ENCODE measurements around the gene RPIA.
"Not testable (repeated sequence)": the region's sequence is repeated elsewhere in the genome, so short reads cannot be mapped to it uniquely, and the experiment has no call there.

The RPIA gene

DNA sequence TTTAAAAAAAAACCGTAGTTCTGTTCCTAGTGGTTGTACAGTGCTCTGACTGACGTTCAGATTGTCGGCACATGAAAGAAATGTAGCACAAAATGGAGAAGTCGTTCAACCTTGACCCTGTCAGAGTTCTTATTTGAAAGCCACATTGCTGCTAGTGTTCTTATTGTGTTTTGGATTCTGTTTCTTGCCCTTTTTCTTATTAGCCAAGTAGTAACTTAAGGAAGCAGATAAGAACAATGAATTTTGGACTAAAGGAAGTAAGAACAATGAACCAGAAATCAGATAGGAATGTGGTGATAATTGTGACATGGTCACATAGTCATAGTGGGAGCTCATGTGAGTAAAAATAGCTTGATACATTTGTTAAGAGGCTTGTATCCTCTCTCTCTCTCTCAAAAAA lies 45.9 kb downstream of the RPIA start:
- no peak for DNase-seq

DNA sequence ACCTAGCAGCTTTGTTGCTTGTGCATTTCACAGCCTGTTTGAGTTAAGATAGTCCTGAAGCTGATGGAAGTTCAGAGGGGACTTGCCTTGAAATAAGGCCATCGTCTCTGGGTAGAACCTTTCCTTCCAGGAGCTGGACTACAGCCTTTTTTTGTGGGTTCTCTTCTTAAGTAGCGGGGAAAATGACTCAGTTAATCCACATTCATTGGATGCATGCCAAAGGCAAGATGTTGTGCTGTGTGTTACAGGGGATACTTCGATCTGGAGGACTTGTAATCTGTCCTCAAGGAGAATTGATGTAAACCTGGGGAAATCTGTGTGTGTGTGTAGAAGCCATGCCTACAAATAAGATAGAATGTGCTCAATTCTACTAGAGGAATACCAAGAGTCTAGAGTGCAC lies 46.8 kb downstream of the RPIA start:
- no peak for DNase-seq

DNA sequence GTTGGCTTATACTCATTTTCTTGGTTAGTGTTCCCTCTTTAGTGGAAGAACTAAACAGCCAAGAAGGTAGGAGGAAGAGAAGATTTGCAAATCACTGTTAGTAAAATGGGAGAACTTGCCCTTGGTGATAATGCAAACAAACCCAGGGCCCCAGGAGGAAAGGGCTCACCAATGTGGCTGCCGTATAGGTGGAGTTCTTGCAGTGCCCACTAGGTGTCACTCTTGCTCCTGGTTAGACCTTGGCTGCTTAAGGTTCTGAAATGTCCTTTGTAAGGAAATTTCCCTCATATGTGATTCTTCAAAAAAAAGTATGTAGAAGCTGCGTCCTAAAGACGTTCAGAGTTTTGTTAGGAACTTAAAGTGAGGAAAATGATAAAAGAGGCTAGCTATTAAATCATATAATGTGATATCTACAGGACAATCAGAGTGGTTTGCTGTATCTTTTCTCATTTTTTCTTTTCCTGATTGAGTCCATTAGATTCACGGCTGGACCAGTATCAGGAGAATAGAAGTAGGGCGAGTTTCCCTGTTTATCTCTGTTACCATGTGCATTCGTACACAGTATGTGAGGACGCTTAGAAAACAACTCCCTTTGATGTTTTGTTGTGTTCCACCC lies 48.6 kb downstream of the RPIA start:
- DNase-seq: no peak

DNA sequence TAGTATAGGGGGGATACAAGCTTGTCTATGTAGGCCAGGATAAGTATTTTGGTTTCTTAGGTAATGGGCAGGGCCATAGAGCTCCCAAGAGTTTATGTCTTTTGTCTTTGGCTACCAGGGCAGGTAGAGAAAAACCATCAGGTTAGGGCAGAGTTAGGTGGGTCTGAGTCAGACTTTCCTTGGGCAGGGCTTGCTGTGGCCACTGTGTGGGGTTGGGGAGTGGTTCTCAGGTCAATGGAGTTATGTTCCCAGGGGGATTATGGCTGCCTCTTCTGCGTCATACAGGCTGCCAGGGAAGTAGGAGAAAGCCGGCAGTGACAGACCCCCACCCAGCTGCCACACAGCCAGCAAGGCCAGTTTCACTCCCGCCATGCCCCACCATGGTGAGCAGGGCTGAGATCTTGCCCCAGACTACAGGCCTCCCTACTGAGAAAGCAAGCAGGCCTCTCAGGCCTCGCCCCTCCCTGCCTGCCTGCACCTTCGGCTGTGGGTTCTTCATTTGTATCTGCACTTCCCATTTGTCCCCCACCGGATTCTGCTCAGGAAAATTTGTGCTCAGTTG lies 55.5 kb downstream of the RPIA start:
- no peak for DNase-seq

DNA sequence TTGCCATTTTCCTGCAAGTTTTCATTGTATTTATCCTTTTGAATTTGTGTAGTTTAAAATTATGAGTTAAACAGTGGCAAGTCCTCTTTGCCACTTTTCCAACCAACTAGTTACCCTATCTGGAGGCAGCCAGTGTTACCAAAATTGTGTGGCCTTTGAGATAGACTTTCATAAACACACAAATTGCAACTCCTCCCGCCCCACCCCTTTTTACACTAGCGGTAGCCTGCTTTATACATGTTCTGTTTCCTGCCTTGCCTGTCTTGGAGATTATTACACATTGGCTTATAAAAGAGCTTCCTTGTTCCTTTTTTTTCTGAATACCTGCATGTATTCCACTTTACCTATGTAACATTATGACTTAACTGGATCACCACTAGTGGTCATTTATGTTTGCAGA lies 56.5 kb downstream of the RPIA start:
- no peak for DNase-seq

DNA sequence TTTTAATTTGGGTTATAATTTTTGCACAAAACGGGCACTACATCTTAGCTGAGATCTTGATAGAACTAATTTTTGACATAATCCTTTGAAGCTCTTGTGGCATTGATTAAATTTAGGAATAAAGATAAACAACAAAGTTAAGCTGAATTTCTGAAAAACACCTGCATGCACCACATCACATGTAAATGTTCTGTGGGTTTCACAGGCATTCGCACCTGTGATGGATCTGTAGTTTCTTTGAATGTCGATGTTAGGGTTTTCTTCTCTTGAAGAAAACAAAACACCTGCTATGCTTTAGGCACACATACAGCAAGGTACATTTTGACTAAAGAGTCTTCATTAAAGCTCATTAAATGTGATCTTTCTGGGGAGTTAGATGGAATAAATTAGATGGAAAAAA lies 60.3 kb downstream of the RPIA start:
- DNase-seq: no peak

DNA sequence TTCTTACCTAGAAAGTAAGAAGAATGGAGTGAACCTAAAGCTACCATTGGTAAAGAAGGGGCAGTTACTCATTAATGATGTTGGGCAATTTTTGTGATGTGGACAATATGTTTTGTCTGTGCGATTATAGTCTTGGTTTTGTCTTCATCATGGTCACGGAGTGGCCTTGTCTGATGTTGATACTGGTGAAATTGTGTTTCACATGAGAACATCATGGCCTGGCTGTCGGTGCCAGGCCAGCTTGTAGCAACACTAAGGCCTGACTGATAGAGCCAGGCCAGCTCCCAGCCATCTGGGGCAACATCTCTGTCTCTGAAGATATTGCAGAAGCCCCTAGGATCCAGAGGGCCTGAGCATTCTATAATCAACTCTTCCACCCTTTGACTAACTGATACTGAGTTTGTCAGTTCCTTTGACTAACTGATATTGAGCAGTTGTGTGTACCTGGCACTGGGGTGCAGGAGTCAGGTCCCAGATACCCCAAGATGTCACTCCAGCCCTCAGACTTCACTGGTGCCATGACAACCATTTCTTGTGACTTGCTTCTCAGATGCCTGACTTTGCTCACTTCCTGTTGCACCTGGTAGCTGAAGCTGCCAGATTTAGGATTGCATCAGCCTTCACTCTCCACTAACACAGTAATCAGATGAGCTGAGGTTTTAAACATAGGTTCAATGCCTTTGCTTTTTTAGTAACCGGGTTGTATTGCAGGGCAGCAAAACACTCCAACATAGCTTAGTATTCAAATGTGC lies 62.5 kb downstream of the RPIA start:
- DNase-seq: no peak

DNA sequence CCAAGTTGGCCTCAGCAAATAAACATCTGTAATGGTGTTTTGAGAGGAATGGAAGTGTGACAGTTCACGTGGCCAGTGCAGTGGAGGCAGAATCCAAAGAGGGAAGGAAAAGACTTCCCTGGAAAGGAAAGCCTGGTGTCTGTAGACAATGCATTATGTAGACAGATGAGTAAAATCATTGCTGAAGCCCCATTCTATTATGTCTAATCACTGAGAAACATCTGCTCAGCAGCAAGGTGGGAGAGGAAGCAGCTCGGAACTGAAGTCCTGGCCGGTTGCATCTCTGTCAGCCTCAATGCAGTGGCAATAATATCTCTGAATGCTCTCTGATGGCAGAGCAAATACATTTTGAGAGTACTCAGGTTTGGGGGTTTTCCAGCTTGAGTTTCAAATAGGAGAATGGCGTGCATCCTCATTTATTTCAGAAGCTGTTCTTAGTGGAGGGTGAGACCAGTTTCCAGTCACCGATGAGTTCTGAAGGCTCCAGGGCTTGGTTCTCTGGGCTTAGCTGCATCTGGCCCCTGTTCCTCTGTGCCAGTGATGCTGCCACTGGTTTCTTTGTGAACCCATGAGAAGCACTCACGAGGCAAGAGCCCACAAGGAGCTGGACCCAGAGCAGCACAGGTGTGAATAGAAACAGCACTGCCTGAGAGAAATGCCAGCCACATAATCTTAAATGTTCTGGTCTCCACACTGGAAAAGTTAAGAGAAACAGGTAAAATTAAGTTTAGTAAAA lies 63.3 kb downstream of the RPIA start:
- no peak for DNase-seq

DNA sequence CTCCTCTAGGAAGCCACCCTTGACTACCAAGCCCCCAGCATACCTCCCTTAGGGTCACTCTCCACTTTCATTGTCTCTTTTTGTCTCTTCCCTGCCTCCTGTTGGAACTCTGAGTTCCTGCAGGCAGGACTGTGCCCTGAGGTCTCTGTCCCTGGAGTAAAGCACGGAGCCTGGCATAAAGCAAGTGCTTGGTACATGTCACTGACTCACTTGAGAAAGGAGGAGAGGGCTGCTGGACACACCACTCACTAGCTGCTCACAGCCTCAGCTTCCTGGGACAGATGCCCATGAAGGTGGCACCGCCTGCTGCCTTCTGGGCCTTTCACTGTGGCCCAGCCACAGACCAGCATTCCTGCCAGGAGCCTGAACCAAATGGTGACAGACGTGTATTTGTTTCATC lies 64.4 kb downstream of the RPIA start:
- DNase-seq: no peak

DNA sequence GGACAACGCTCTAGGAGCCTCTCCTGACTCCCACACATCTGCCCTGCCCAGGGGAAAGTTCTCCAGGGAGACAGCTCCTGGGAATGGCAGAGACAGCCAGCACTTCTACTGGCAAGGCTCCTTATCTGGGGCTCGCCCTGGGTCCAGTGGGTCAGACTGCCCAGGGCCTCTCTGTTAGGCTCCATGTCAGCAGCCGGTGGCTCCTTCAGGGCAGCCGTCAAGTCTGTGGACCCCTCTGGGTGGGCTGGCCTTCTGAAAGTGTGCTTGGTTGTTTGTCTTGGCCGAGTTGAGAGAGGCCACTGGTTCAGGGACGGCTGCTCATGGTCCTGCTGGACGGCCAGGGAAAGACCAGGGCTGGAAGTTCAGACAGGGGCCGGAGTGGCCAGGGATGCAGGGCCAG lies 65.6 kb downstream of the RPIA start:
- no peak for DNase-seq

DNA sequence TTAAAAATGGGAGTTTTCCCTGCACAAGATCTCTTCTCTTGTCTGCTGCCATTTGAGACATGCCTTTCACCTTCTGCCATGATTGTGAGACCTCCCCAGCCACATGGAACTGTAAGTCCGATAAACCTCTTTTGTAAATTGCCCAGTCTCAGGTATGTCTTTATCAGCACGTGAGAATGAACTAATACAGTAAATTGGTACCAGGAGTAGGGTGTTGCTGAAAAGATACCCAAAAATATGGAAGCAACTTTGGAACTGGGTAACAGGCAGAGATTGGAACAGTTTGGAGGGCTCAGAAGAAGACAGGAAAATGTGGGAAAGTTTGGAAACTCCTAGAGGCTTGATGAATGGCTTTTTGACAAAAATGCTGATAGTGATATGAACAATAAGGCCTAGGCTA lies 67.2 kb downstream of the RPIA start:
- not testable (repeated sequence) for DNase-seq

DNA sequence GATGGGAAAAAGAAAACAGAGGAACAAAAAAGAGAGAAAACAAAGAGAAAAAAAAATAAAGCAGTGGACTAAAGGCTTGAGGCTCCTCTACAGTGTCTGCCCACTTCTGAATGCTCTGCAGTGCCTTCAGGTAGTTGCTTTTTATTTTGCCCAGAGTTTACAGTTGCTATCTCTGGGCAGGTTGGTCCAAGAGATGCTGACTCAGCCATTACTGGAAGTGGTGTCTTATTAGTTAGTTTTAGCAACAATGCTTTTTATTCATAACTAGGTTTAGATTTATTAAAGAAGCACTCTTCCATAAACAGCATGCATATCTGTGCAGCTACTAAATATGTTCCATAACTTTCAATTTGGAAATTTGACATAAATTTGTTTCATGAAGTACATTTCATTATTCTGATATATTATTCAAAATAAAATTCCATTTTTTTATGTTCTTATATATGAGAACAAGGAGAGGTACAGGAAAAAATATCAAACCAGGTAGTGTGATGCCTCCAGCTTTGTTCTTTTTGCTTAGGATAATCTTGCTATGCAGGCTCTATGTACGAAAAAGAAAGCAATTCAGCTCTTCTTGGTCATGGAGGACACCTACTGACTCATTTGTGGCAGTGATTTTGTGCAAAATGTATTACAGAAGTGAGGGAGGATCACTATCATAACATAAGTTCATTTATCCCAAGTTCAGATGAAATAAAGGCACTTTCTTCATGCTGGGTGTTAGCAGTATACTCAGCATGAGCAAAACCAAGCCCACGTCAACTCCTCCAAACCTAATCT lies 69.5 kb downstream of the RPIA start:
- DNase-seq: no peak

DNA sequence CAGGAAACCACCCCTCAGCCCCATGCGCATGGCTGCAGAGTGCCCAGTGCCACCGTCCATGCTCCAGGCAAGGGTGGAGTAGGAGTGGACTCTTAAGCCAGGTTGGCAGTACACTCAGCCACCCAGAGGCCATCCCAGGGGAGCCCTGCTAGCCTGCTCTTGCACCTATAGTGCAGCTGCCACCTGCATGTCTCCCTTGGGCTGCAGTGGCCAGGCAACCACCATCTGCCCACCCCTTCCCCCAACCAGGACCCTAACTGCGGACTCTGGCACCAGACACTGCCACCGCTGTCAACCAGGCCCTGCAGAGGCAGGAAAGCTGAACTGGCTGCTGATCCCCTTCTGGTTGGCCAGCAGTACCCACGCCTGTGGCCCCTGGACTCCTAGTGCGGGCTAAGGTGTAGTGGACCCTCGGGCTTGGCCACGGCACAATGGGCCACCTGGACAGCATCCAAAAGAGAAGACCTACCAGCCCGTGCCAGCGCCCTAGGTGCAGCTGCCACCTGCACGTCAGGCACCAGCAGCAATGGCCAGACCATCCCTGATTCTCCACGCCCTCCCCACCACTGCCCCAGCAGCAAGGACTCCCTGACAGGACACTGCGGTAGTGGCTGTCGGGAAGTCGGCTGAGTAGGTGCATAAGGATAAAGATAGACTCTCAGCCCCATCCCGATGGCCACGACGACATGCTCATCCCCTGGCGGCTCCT lies 72.8 kb downstream of the RPIA start:
- no peak for DNase-seq

DNA sequence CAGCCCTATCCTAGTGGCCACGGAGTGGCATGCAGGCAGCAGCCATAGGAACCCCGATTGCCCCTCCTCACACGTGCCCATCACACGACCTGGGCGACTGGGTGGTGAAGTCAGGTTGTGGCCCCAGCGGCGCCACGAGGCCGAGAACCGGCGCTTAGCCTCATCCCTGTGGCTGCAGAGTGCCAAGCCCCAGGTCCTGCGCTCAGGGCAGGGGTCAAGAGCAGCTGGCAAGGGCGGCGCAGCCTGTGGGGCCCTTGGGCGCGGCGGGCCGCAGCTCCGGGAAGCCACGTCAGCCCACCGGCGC lies 73.3 kb downstream of the RPIA start:
- no peak for DNase-seq

DNA sequence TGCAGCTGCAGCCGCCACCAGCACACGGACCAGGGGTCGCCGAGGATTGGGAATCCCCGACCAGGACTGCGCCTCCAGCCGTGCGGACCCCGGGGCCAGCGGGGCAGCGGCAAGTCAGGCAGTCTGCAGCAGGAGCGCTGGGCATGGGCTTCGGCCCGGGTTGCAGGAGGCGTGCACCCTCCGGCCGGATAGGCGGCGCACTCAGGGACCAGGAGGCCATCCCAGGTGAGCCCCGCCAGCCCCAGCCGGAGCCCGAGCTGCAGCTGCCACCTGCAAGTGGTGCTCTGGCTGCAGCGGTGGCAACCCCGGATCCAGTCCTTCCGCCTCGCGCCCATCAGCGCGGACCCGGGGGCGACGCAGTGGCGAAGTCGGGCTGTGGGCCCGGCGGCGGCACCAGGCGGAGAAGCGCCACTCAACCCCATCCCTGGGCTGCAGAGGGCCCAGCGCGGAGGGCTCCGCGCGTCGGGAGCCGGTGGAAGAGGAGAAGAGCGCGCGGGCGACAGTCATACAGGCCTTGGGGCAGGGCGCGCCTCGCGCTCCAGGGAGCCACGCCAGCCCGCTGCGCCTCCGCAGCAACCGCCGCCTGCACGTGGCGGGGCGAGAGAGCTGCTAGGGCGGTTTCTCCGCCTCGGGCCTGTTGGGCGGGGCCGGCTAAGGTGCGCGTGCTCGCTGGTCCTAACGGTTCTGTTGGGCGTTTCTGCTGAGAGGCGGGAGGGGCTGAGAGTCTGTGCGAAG lies 73.8 kb downstream of the RPIA start:
- DNase-seq: peak; percentile 46

DNA sequence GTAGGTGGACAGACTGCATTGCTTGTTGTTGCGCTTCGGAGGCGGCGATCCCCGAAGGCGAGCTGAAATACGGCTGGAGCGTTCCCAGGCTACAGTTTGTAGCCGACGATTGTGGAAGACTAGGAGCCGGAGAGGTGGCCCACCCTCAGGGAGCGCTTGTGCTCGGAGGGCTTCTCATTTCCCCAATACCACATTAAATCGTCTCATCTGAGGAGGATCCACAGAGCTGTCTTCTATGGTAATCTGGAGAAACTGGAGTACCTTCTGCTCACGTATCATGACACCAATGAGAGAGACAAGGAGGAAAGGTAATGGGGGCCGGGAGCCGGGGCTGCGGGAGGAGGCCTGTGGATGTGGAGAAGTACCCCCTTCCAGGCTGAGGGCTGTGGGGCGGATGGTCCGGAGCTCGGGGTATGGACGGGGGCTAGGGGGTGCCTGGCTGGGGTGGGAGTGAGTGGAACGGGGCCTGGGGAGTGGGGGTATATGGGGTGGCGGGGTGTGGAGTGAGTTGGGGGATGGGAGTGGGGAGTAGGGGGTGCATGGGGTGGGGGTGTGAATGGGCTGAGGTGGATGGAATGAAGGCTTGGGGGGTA lies 74.5 kb downstream of the RPIA start:
- not testable (repeated sequence) for DNase-seq

DNA sequence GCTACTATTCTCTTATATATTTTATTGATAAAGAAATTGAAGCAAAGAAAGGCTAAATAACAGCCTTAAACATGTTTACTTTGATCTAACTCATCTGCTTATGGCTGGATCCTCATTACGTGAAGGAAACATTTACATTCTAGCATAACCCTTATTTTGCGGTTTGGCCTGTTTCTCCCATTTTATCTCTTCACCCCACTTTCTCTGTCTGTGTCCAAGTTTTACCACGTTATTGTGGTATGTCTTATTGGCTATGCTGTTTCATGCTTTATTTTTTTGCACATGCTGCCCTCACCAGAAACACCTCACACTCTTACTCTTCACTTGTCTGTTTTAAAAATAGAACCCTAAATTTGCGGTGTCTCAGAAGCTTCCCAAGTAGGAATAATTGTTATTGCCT lies 78.5 kb downstream of the RPIA start:
- no peak for DNase-seq

DNA sequence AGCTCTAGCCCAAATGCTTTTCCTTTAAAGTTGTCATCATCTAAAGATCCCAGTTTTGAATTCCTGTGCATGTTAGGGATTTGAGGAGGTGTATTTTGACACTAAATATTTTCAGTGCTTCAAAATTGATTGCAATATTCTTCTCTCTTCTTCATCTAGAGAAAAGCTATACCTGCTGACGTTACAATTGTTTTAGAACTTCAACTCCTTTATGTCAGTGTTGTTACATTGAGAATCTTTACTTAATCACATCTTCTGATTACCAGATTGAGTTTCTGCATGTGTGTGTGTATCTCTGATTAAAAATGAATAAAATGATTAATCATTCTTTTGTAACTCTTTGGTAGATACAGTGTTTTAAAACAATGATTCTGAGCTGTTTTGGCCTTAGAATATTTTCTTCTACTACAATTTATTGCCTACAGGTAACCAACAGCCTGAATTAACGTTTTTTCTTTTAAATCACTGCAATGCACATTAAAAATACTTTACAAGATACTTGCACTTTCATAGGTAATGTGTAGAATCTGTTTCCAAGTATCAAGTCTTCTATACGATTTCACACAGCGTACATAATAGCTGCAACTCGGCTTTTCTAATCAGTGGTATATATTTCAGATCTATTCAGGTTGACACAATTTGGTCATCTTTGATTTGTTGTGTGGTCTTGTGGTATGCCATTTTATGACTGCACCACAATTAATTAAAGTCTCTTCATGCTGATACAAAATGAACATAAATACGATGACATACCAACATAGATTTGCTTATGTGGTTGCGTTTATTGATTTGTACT lies 82.0 kb downstream of the RPIA start:
- not testable (repeated sequence) for DNase-seq

DNA sequence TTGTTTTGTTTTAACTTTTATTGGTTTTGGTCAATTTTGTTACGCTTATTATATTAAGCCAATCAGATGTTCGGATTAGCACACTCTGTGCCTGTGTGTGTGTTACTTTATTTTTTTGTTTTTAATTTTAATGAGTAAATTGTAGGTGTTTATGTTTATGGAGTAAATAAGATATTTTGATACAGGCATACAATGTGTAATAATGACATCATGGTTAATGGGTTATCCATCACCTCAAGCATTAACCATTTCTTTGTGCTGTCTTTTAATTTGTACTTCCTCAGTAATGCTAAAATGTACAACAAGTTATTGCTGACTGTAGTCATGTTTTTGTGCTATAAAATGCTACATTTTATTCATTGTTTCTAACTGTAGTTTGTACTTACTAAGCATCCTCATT lies 97.7 kb downstream of the RPIA start:
- not testable (repeated sequence) for DNase-seq

DNA sequence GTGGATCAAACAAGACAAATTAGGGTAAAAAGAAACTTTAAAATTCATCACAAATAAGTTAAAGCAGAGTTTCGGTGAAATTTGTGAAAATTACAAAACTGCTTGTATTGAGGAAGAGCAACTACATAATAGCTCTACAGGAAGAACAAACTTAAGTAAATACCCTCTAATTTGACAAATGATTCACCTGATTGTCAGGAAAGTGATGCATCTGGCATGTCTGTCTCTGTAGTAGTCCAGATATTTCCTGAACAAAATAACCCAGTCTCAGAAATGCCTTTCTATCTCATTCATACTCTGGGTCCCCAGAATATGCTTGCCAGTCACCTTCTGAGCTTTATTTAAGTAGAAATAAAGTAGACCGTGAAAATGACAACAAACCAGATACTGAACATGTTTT lies 104.5 kb downstream of the RPIA start:
- DNase-seq: not testable (repeated sequence)

DNA sequence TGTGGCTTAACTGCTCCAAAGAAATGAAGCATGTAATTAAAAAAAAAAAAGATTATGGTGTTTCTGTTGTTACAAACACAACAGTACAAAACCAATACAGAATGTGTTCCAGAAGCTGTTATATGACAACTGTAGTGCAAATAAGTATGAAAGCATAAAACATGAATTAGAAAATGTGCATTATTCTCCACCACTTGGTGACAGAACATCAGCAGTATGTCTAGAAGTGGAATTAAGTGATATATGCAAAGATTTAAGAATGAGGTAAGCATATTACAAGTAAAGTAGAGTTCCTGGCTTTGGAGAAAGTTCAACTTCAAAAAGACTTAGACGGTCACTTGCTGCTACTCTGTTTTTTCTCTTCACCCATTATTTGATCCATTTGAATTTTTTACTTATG lies 105.0 kb downstream of the RPIA start:
- not testable (repeated sequence) for DNase-seq
